GM21423 (cell line): ENCODE results near the gene AIG1.
"Not testable (repeated sequence)": the region's sequence is repeated elsewhere in the genome, so short reads cannot be mapped to it uniquely, and the experiment has no call there.

Experiments
- ATAC-seq: cut with Tn5 transposase; IDR thresholded peaks from one replicate; pipeline ENCODE4 v1.9.1; 2021; ENCODE audit warnings: mild to moderate bottlenecking, moderate library complexity; ENCODE audit not compliant: unreplicated experiment

AIG1 gene

DNA sequence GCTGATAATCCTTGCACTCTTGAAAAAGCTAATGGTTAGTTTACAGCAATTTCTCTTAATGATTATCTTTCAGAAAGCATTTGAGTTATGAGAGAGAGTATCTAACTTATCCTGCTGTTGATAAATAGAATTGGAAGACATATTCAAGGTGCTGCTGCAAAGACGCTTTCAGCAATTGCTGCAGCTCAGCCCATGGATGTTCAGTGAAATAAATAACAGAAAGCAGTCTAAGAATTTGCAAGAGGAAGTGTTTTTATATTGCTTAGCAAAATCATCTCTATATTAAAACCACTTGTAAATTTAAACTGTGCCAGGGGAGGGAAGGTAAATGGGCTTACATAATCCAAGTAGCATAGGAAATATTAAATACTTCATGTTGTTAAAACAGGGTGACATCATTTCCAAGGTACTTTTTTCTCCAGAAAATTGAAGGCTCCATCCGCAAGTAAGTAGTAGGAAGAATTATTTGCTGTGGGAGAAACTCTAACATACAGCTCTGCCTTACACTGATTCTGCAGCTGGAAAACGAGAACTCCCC, 201.3 kb downstream of the AIG1 start:
- no peak for ATAC-seq

DNA sequence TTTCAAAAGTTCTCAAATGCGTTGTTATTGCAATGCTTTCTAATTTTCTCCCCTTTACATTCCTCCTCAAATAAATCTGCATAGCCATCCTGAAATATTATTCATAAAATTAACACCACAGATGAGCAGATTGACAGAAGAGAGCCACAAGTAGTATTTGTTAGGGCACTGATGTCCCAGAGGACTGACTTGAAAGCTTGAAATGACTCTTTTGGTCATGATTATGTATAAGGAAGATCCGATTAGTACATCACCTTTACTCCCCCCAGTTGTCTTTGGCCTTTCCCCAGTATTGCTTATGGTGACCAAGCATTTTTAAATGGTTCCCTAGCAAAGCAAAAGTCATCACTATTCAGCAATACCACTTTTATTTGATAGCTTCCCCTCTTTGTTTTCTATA, 202.2 kb downstream of the AIG1 start:
- ATAC-seq = peak; percentile 51

DNA sequence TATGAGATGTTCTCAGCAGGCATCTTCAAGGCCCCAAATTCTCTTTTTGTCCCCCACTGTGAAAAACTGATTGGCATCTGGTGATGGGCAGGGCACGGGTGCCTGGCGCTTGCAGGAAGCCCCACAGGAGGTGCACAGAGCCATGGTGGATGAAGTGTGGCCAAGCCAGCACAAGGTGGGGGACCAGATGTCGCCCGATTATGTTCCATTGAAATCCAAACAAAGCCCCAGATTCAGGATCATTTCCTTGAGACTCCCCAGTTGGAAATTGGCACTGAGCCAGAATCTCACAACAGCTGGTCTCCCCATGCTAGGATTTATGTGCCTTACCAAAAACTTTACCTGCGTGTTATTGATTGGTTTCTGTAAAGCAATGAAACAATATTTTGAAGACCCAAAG, 203.7 kb downstream of the AIG1 start:
- no peak for ATAC-seq

DNA sequence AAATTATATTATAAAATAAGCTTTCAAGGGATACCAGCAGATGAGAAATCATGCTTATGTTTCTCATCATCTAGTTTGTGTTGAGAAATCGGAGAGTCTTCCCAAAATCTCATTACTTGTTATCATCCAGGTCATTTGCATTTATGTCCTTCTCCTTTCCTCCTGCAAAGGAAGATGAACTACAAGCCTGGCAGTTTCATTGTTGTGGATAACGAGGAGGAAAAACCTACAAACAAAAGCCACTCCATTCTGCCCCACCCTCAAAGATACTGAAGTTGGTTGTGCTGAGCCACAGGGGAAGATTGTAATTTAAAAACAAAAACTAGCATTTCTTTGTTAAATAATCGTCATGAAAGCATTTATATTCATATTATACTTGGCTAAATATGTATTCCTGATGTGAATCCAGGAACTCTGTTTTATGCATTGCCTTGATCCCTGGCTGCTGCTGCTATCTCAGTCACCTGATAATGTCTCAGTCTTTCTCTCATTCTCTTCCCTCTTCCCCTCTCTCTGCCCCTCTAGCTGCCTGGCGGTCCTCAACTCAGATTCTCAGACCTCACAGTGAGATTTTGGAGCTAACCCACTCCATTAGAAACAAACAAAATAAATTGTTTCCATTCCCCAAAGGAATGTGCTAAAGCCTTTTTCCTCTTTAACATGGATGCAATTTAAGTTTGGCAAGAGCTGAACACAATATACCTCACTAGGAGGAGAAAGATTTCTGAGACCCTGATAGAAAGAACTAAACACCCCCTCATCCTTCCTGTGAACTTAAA, 204.5 kb downstream of the AIG1 start:
- ATAC-seq = no peak

DNA sequence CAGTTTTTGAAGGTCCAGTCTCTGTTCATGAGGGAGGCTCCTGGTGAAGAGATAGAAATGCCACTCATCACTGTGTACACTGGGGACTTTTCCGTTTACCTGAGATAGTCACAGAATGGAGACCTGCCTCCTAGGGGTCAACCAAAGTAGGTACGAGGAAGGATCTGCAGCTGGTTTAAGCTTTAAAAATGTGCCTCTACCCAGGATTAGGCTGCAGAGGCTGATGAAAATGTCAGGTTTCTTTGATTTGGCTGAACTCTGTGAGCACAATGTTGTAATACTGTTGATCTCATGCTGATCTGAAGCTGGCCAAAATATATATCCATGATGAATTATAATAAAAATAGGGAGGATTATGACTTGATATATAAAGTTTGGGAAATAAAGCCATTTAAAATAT, 207.1 kb downstream of the AIG1 start:
- no peak for ATAC-seq

DNA sequence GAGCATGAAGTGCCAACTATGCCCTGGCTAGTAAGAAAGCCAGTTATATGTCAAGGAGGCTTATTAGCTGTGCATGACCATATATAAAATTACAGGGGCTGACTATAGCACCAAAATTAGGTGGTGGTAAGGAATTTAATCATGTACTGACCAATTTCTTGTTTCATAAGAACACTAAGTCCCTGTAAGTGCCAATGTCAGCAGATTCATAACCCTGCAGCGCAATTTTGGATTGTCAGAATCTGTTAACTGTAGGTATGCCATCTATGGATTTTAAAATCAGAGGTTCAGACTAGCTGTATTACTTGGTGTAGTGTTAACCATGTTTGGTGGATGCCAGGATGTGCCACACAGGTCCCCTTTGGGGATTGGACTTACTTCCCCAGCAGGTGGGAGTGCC, 207.8 kb downstream of the AIG1 start:
- no peak for ATAC-seq

DNA sequence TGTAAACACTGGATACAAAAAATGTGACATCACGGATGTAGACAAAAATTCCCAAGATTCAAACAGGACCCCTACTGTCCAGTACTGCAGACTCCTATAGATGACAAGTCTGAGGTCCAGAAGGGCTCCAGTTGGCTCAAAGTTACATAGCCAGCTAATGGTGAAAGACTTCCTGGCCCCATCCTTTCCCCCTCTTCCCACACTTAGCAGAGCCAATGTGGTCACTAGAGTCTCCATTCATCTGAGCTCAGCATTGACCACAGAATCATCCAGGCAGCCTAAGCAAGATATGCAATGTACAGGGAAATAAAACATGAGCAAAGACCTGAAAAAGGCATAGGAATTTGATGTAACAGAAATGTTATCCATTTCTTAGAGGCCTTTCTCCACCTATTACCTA, 209.3 kb downstream of the AIG1 start:
- no peak for ATAC-seq

DNA sequence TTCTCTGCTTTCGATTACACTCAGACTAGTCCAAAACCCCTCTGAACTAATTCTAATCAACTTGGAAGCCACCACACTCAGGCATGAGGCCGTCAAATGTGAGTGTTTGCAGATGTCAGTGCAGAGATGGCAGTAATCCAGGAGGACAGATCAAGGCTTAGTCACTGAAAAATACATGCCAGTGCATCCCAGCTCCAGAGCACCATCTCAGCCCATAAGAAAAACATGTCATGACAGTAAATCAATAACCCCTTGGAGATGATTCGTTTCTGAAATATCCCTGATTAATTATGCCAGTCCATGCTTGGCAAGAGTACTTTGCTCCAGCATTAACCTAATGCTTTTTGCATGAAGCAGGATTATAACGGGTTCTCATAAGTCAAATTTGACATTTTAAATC, 210.3 kb downstream of the AIG1 start:
- ATAC-seq = no peak

DNA sequence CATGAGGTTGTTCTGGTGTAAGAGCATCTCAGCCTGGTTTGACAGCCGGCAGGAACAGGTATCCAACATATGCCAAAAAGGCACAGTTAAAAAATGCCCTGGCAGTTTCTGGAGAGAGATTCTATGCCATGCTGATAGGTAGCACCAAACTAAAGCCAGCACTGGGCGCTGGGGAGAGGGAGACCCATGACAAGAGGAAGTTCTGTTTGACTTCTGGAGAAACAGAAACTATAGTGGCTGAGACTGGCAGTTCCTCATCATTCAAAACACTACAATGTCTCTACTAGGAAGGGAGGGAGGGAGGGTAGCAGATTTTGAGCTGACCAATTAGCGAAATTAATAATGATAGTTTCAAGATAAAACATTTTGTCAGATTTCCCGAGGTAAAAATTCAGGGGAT, 215.7 kb downstream of the AIG1 start:
- ATAC-seq = peak; percentile 97

DNA sequence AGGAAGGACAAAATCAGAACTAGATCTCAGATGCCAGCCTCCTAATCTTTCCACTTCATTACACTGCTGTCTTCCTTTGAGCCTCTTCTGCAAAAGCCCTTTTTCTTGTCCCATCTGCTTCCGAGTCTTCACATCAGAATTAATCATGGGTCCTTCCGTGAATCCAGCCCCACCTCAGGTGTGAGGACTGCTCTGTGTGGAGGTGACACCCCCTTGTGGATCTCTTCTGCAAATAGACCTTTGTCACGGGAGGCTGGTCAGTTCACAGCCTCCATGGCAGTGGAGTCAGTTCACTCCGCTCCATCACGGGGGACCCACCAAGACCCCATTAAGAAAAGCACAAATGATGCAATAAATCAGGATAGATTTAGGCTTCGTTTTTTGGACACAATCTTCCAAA, 218.7 kb downstream of the AIG1 start:
- ATAC-seq = no peak

DNA sequence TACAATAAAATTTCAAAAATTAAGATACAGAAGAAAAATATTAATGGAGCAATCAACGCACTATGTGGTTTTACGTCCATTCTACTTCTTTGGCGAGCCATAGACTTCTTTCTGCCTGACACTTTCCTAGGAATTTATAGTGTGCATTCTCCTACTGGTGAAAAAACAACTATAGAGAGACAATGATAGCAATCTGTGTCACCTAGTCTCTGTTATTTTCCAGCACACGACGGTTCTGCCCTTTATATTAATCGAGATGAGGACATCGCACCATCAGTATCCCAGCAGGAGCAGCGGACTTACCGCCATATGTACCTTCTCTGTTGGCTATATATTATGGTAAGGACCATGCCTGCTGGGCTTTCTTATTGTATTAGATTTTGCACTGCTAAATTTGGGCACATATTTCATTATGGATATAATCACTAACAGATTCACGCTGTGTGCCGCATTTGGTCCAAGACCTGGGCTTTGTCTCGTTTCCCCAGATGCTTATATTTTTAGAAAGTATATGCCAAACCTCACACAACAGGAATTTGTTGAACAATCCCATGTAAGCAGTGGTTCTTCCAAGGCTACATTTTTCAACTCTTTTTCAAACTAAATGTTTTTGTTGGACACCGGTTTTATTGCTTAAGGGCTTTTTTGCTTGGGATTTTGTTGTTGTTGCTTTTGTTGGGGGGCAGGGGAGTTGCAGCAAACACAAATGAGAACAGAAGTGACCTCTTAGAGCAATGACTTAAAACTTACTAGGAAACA, 223.4 kb downstream of the AIG1 start:
- no peak for ATAC-seq

DNA sequence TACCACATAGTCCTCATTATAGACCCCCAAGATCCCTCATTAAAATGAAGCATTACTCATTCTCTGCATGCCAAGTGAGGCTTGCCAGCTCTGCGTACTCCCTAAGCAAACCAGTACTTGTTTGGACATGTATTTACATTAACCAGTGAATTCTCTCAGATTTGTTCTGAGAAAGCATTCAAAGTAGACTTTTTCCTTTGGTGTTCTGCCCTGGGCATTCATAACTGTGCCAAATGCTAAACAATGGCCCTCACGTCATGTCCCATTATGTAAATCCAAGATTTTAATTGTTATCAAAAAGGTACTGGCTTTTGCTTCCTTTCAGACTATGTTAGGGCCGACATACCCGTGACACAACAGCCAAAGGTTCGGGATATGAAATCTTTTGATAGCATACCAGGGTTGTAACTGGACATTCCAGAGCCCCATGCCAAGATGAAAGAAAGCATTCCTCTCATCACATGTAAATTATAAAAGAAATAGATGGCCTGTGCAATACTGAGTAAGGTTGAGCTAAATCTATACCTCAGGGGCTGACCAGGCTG, 225.6 kb downstream of the AIG1 start:
- no peak for ATAC-seq

DNA sequence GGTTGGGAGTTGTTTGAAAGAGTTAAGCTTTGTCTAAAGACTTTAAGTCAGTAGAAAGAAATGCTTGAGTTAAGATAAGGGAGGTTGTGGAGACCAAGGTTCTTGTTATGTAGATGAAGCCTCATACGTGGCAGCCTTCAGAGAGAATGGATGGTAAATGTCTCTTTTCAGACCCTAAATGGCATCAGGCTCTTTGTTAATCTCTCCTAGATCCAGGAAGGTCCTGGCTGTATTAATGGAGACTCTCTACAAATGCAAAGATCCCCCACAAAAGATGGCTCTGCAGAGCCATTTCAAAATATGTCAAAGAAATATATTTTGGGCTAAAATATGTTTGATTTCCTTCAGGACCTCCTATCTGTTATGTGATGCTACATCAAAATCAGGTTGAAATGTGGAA, 228.2 kb downstream of the AIG1 start:
- ATAC-seq = no peak

DNA sequence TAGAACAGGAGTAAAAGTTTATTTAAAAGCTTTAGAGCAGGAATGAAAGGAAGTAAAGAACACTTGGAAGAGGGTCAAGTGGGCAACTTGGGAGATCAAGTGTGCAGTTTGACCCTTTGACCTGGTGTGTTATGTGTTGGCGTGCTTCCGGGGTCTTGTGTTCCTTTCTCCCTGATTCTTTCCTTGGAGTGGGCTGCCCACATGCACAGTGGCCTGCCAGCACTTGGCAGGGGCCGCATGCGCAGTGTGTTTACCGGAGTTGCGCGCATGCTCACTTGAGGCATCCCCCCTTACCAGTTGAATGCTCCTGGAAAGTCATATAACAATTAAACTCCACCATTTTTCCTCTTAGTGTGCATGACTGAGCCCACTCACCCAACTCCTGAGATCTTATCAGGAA, 229.5 kb downstream of the AIG1 start:
- ATAC-seq = no peak

DNA sequence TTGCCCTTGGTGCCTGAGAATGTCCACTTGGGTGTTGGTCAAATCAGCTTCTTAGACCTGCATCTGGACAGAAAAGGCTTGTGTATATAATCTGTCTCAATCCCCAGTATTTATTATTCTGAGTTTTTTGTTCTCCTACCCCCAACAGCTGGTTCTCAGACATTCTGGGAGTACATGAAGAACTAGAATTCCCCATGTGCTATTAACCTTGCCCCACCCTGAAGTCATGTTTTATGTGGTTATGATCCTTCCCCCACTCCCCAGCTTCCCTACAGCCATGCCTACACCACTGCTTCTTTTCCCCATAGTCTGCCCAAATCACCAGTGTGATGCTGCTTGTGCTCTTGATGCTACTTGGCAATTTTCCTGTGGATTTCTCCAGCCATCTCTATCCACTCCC, 232.8 kb downstream of the AIG1 start:
- ATAC-seq = no peak

DNA sequence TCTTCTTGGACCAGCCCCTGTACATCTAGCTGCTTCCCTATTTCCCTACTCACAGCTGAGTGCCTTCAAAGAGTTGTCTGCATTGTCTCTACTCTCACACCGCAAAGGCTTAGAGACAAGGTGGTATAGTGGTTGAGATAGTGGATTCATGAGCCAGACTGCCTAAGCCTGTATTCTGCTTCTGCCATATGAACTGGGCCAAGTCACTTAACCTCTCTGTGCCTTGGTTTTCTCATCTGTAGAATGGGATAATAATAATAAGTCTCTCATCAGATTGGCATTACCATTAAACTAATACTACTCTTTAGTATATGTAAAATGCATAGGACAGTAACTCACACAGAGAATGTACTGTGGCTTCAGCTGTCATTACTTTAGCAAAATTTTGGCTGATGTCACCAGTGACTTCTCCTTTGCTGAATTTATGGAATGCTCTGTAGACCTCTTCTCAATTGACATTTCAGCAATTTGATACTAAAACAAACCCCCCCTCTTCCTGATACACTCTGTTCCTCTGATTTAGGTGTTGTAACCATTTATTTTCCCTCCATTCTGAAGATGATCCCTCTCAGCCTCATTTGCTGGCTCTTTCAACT, 233.7 kb downstream of the AIG1 start:
- no peak for ATAC-seq

DNA sequence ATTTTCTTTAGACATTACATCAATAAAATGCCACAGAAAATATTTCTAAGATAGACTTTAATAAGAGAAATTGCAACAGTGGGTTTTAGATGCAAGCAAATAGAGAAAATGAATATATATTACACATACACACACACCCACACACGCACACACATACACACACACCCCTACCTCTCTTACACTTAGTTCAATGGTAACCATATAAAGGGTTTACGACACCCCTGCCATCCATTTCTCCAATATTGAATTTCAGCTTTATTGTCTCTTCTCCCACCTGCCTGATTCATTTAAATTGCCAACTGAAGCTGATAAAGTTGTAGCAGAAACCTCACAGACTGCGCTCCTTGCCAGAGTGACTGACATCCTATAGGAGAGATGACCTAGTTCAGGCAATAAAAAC, 235.2 kb downstream of the AIG1 start:
- no peak for ATAC-seq

DNA sequence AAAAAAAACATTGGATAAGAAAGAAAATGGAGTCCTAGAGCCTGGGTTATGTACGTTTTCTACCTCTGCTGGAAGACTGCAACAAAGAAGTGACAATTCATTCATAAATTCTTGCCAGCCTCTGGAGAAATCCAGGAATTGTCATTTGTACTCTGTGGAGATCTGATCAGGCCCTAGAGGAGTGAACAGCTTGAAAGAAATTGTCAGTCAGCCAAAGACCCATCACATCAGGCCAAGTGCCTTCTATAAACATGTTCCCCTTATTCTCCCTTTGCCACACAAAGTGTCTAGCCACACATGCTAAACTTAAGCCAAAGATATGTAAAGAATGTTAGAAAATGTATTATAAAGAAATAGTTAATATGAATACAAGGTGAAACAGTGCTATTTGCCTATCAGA, 237.4 kb downstream of the AIG1 start:
- no peak for ATAC-seq

DNA sequence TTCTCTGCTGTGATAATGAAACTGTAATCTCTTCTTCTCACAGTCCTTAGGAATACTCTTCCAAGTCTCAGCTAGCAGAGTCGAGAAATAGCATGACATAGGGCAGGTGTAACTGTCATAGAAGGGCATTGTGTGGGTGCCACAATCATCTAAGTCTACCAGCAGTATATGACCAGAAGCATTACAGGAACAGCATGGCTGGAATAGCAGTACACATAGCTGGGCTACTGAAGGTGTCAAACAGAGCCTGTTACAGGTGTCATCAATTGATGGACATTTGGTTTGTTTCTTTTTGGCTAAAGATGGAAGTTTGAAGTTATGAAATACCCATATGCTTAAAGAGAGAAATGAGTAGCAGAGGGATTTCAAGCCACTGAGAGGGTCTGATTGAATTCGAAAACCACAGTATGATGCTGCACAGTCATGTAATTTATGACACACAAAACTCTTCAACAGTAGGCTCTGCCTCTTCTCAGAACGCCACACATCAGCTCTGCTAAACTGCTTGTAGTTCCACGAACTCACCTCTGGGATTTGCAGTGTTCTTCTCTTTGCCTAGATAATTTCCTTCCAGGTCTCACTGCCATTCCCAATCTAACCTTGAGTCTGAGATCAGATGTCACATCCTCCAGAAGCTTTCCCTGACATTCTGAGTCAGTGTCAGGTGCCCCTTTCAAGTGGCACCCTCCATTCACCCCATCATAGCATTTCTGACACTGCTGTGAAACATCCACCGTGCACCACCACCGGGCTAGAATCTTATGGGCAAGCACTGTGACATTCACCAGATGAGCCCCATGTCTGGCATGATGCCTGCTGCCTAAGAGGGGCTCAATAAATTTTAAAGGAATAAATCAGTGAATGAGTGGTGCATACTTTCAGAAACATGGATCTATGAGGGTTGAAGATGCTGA, 238.8 kb downstream of the AIG1 start:
- ATAC-seq = no peak

DNA sequence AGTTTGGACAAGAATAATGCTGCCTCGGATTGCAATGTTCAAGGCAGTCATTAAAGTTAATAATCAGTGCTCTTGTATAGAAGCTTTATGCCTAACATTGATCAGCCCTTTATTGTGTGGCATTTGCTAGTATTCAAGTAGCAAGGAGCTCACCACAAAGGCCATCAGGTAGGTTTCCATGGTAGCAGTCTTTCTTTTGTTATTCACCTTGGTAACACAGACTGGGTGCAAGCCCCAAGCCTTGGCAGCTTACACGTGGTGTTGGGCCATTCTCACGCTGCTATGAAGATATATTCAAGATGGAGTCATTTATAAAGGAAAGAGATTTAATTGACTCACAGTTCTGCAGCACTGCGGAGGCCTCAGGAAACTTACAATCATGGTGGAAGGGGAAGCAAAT, 240.5 kb downstream of the AIG1 start:
- no peak for ATAC-seq

DNA sequence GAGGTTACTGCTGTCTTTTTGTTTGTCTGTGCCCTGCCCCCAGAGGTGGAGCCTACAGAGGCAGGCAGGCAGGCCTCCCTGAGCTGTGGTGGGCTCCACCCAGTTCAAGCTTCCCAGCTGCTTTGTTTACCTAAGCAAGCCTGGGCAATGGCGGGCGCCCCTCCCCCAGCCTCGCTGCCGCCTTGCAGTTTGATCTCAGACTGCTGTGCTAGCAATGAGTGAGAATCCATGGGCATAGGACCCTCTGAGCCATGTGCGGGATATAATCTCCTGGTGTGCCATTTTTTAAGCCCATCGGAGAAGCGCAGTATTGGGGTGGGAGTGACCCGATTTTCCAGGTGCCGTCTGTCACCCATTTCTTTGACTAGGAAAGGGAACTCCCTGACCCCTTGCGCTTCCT, 247.1 kb downstream of the AIG1 start:
- ATAC-seq = not testable (repeated sequence)
